H1 (cell line): ENCODE results near the gene USP43. TPM values are rescaled to one million over a fixed set of nuclear protein-coding genes. Genes with fewer than 3 reads are reported as not detected.

Experiments used
- CTCF ChIA-PET: fragments of 300-600 bp; sonication (Branson Sonifier 250); formaldehyde crosslinking; loops from one replicate; lab custom pipeline; 2021; ENCODE audit not compliant: partially characterized antibody; lab: Charles Lee
- POLR2A ChIA-PET: fragments of 300-600 bp; sonication (Branson Sonifier 250); formaldehyde crosslinking; loops from one replicate; lab custom pipeline; 2021; ENCODE audit warnings: inconsistent platforms; ENCODE audit not compliant: partially characterized antibody; lab: Charles Lee
- DNase-seq, 2 experiments: peaks; one replicate each; pipeline versions ENCODE4 v3.0.0 to v3.0.0-alpha.2; 2010 to 2022; ENCODE audit warnings: low spot score in 2 of 2, low read depth in 1 of 2, mixed read lengths in 1 of 2
- FAIRE-seq: peaks from 2 replicates; lab custom pipeline; 2011; peaks lifted over from hg19 to GRCh38; lab: Jason Lieb, UNC
- H2AFZ ChIP-seq: 2 replicates; pipeline ENCODE4 v1.8.1; 2012; ENCODE audit warnings: low read length, inconsistent platforms
- H2AK5ac ChIP-seq: 2 replicates; pipeline ENCODE4 v1.6.1; 2013; ENCODE audit warnings: low read depth, low read length
- H2BK120ac ChIP-seq: replicated peaks from 2 replicates; pipeline ENCODE3; 2013; ENCODE audit warnings: low read depth, low read length, inconsistent platforms
- H2BK12ac ChIP-seq: 2 replicates; pipeline ENCODE4 v1.6.1; 2013; ENCODE audit warnings: low read depth, low read length
- H2BK15ac ChIP-seq: 2 replicates; pipeline ENCODE4 v1.6.1; 2013; ENCODE audit warnings: low read length
- H2BK20ac ChIP-seq: 2 replicates; pipeline ENCODE4 v1.6.1; 2013; ENCODE audit warnings: low read length
- H2BK5ac ChIP-seq: 2 replicates; pipeline ENCODE4 v1.6.1; 2013; ENCODE audit warnings: low read depth, low read length
- H3K14ac ChIP-seq: 2 replicates; pipeline ENCODE4 v1.6.1; 2013; ENCODE audit warnings: inconsistent platforms; ENCODE audit not compliant: insufficient read length
- H3K18ac ChIP-seq: 2 replicates; pipeline ENCODE4 v1.6.1; 2013; ENCODE audit warnings: low read length; ENCODE audit errors: extremely low read depth
- H3K23ac ChIP-seq: 2 replicates; pipeline ENCODE4 v1.6.1; 2013; ENCODE audit warnings: inconsistent platforms; ENCODE audit not compliant: insufficient read length
- H3K23me2 ChIP-seq: 2 replicates; pipeline ENCODE4 v1.6.1; 2013; ENCODE audit warnings: low read depth, low read length
- H3K27ac ChIP-seq: 2 replicates; pipeline ENCODE4 v1.6.1; 2011; ENCODE audit warnings: low read depth, low read length, inconsistent platforms
- H3K27me3 ChIP-seq, 4 experiments: replicated peaks in 1 of 4; 1 replicate in 1 of 4; 2 replicates in 3 of 4; pipeline versions ENCODE4 v1.6.1 to v1.8.1; 2011 to 2013; ENCODE audit warnings: low read length in 3 of 4, mild to moderate bottlenecking in 3 of 4, inconsistent platforms in 2 of 4, mixed read lengths in 2 of 4, moderate library complexity in 1 of 4; ENCODE audit not compliant: control insufficient read depth in 3 of 4, insufficient read depth in 3 of 4; ENCODE audit errors: extremely low read depth in 1 of 4
- H3K36me3 ChIP-seq, 4 experiments: 2 replicates each; pipeline versions ENCODE4 v1.6.1 to v1.8.1; 2011 to 2013; ENCODE audit warnings: mild to moderate bottlenecking in 4 of 4, low read length in 3 of 4, moderate library complexity in 2 of 4, control low read depth in 1 of 4, inconsistent platforms in 1 of 4; ENCODE audit not compliant: insufficient read depth in 4 of 4, control insufficient read depth in 2 of 4
- H3K4ac ChIP-seq: replicated peaks from 2 replicates; pipeline ENCODE3; 2013; ENCODE audit warnings: low read length, low read depth, mixed read lengths, inconsistent platforms; ENCODE audit not compliant: insufficient read length
- H3K4me1 ChIP-seq, 4 experiments: replicated peaks in 1 of 4; 1 replicate in 1 of 4; 2 replicates in 3 of 4; pipeline versions ENCODE4 v1.6.1 to v1.8.1; 2011 to 2013; ENCODE audit warnings: low read length in 3 of 4, inconsistent platforms in 2 of 4, mixed read lengths in 1 of 4; ENCODE audit not compliant: insufficient read depth in 4 of 4, control insufficient read depth in 3 of 4
- H3K4me2 ChIP-seq, 2 experiments: 2 replicates each; pipeline versions ENCODE4 v1.6.1 to v1.8.1; 2011 to 2013; ENCODE audit warnings: low read depth in 2 of 2, low read length in 2 of 2, control low read depth in 1 of 2, inconsistent platforms in 1 of 2, mild to moderate bottlenecking in 1 of 2; ENCODE audit not compliant: insufficient read depth in 1 of 2
- H3K4me3 ChIP-seq, 4 experiments: fragments of 200-600, 300-600 bp in 1 of 4; sonication (generic), shearing (Covaris generic), sonication (Bioruptor Twin) in 1 of 4; 2 replicates each; pipeline versions ENCODE4 v1.5.1 to v1.8.1; 2011 to 2016; ENCODE audit warnings: low read length in 4 of 4, low read depth in 3 of 4, control low read depth in 2 of 4, inconsistent platforms in 2 of 4, mild to moderate bottlenecking in 2 of 4, mixed read lengths in 1 of 4, moderate library complexity in 1 of 4; ENCODE audit not compliant: insufficient read depth in 2 of 4; ENCODE audit errors: extremely low read depth in 1 of 4
- H3K56ac ChIP-seq: replicated peaks from 2 replicates; pipeline ENCODE3; 2013; ENCODE audit warnings: low read depth, mild to moderate bottlenecking, mixed read lengths, low read length, inconsistent platforms; ENCODE audit not compliant: insufficient read length
- H3K79me1 ChIP-seq: 2 replicates; pipeline ENCODE4 v1.6.1; 2013; ENCODE audit warnings: low read depth, low read length, control low read depth
- H3K79me2 ChIP-seq, 2 experiments: 2 replicates each; pipeline versions ENCODE4 v1.6.1 to v1.8.1; 2012 to 2013; ENCODE audit warnings: low read length in 2 of 2, mild to moderate bottlenecking in 2 of 2, inconsistent platforms in 1 of 2; ENCODE audit not compliant: insufficient read depth in 2 of 2, control insufficient read depth in 1 of 2
- H3K9ac ChIP-seq, 4 experiments: replicated peaks in 1 of 4; 1 replicate in 1 of 4; 2 replicates in 3 of 4; pipeline versions ENCODE4 v1.6.1 to v1.8.1; 2011 to 2013; ENCODE audit warnings: low read depth in 3 of 4, low read length in 3 of 4, control low read depth in 2 of 4, mild to moderate bottlenecking in 2 of 4, moderate library complexity in 2 of 4, inconsistent platforms in 1 of 4; ENCODE audit errors: extremely low read depth in 1 of 4
- H3K9me3 ChIP-seq, 2 experiments: 2 replicates each; pipeline versions ENCODE4 v1.6.1 to v1.8.1; 2012 to 2013; ENCODE audit warnings: mild to moderate bottlenecking in 2 of 2, moderate library complexity in 2 of 2, control low read depth in 1 of 2, inconsistent platforms in 1 of 2, low read depth in 1 of 2, low read length in 1 of 2, mixed read lengths in 1 of 2; ENCODE audit not compliant: insufficient read depth in 2 of 2
- H4K20me1 ChIP-seq, 2 experiments: replicated peaks in 1 of 2; 2 replicates each; pipeline versions ENCODE3 to v1.8.1; 2011 to 2013; ENCODE audit warnings: inconsistent platforms in 2 of 2, low read length in 2 of 2, mild to moderate bottlenecking in 1 of 2; ENCODE audit not compliant: insufficient read depth in 2 of 2, control insufficient read depth in 1 of 2
- H4K5ac ChIP-seq: 2 replicates; pipeline ENCODE4 v1.6.1; 2013; ENCODE audit warnings: low read length, low read depth, mixed read lengths, inconsistent platforms; ENCODE audit not compliant: insufficient read length
- H4K8ac ChIP-seq: 2 replicates; pipeline ENCODE4 v1.8.0; 2013; ENCODE audit warnings: mild to moderate bottlenecking, moderate library complexity, low read length, inconsistent platforms; ENCODE audit not compliant: insufficient read depth; ENCODE audit errors: extremely low read depth
- H4K91ac ChIP-seq: replicated peaks from 2 replicates; pipeline ENCODE3; 2013; ENCODE audit warnings: low read length, mixed read lengths, inconsistent platforms; ENCODE audit not compliant: insufficient read length
- WGBS, 2 experiments: shearing (Covaris generic) in 1 of 2; methylation state at CpG; one replicate each; pipeline versions ENCODE4 v1.1.6 to v1.1.7; 2013 to 2015; ENCODE audit warnings: low lambda C conversion rate in 2 of 2, mixed read lengths in 2 of 2, inconsistent platforms in 1 of 2, low coverage in 1 of 2, missing lambda C conversion rate in 1 of 2; ENCODE audit not compliant: insufficient replicate concordance in 2 of 2, insufficient coverage in 1 of 2, insufficient read length in 1 of 2; ENCODE audit errors: extremely low coverage in 1 of 2, missing lambda C conversion rate in 1 of 2; 5-methylcytosine and 5-hydroxymethylcytosine counted together
- long read RNA-seq, 2 experiments: library from RNA in 1 of 2; library from capped mRNA in 1 of 2; stranded (forward); transcript quantifications; one replicate each; pipeline ENCODE4 v2.0.0, GENCODE V29; 2021; ENCODE audit warnings: inconsistent platforms in 1 of 2
- polyA minus RNA-seq, 3 experiments: library from RNA; depleted of rRNA, polyadenylated mRNA; stranded (reverse); fragments of >200 nt; gene quantifications; 1 replicate in 2 of 3; 2 replicates in 1 of 3; pipeline ENCODE4 v1.2.3, GENCODE V29; 2011
- polyA plus RNA-seq, 7 experiments: library from polyadenylated mRNA; depleted of rRNA in 3 of 7; stranded (reverse) in 5 of 7; unstranded in 2 of 7; fragments of >200 nt in 5 of 7; fragments of 200-250 nt in 2 of 7; gene quantifications; 1 replicate in 5 of 7; 2 replicates in 1 of 7; 4 replicates in 1 of 7; pipeline versions ENCODE4 v1.2.1 to v1.2.3, GENCODE V29; 2011 to 2013; ENCODE audit warnings: missing spikeins in 2 of 7, mixed read lengths in 2 of 7
- total RNA-seq: library from RNA; stranded (reverse); fragmentation: NEBNext Ultra II Directional; extraction: Animal tissue kit (Norgen Biotek cat#: 25700); gene quantifications from 2 replicates; pipeline ENCODE4 v1.2.1, GENCODE V29; 2021
- TF ChIP-seq, protein P1 (sequence below): IDR thresholded peaks from 2 replicates; pipeline ENCODE4 v1.6.1; 2012; ENCODE audit warnings: inconsistent platforms

The USP43 gene, protein sequence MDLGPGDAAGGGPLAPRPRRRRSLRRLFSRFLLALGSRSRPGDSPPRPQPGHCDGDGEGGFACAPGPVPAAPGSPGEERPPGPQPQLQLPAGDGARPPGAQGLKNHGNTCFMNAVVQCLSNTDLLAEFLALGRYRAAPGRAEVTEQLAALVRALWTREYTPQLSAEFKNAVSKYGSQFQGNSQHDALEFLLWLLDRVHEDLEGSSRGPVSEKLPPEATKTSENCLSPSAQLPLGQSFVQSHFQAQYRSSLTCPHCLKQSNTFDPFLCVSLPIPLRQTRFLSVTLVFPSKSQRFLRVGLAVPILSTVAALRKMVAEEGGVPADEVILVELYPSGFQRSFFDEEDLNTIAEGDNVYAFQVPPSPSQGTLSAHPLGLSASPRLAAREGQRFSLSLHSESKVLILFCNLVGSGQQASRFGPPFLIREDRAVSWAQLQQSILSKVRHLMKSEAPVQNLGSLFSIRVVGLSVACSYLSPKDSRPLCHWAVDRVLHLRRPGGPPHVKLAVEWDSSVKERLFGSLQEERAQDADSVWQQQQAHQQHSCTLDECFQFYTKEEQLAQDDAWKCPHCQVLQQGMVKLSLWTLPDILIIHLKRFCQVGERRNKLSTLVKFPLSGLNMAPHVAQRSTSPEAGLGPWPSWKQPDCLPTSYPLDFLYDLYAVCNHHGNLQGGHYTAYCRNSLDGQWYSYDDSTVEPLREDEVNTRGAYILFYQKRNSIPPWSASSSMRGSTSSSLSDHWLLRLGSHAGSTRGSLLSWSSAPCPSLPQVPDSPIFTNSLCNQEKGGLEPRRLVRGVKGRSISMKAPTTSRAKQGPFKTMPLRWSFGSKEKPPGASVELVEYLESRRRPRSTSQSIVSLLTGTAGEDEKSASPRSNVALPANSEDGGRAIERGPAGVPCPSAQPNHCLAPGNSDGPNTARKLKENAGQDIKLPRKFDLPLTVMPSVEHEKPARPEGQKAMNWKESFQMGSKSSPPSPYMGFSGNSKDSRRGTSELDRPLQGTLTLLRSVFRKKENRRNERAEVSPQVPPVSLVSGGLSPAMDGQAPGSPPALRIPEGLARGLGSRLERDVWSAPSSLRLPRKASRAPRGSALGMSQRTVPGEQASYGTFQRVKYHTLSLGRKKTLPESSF
- total RNA-seq (6.9 and 7.2 TPM in 2 replicates), polyA plus RNA-seq (2011; rRNA removed) (3.0 and 5.6 TPM in 2 replicates), polyA minus RNA-seq (2011; rRNA and poly(A)+ RNA removed) (9.1 and 10.0 TPM in 2 replicates)
- 5.5 TPM for polyA plus RNA-seq (2011; cell fraction: cytosol; rRNA removed)
- polyA plus RNA-seq (2011; cell fraction: nucleus; rRNA removed): 13.1 TPM
- 3.7 to 5.8 TPM (median 5.2 TPM) in 4 replicates for polyA plus RNA-seq (2012, experiment 1 of 2)
- 2.9 TPM for polyA plus RNA-seq (2012, experiment 2 of 2)
- polyA plus RNA-seq (2013, experiment 1 of 2): 3.4 TPM
- 3.1 TPM for polyA plus RNA-seq (2013, experiment 2 of 2)
- polyA minus RNA-seq (2011; cell fraction: cytosol; rRNA and poly(A)+ RNA removed): 5.4 TPM
- 7.8 TPM for polyA minus RNA-seq (2011; cell fraction: nucleus; rRNA and poly(A)+ RNA removed)
- long read RNA-seq, experiment 1, partial matches to known transcripts: 3 of 3 reads
- long read RNA-seq, experiment 1, other reads (novel, unspliced or antisense): 0 of 3 reads
- long read RNA-seq, experiment 2, partial matches to known transcripts: 0 of 2 reads
- long read RNA-seq, experiment 2, other reads (novel, unspliced or antisense): 2 of 2 reads

- H3K27me3 ChIP-seq: peaks cover 0 to 12% (median 8%) of the 10 kb centered on the region in 4 experiments; a peak in 6 of 7 replicates
- H4K5ac ChIP-seq: peak within 1 kb of the TSS; percentile 90
- peak within 1 kb of the TSS; percentile 65 to 78 (median 72) for H3K4me3 ChIP-seq
- peaks cover 1 to 18% (median 6%) of the 10 kb centered on the region in 4 experiments; a peak in 5 of 7 replicates for H3K4me1 ChIP-seq
- no peak within 1 kb of the TSS for H3K14ac ChIP-seq
- peak within 1 kb of the TSS; percentile 37; the same call in 1 of the 2 replicates for H2AFZ ChIP-seq
- peak within 1 kb of the TSS; percentile 87; the same call in 1 of the 2 replicates for H4K8ac ChIP-seq
- peaks cover 2 to 6% of the 10 kb centered on the region in 2 experiments for H4K20me1 ChIP-seq
- no peak within 1 kb of the TSS for H2BK20ac ChIP-seq
- 0 out of 2 replicates have a peak within 1 kb of the TSS, but pooled peaks have one; percentile 39 for H2AK5ac ChIP-seq
- peak within 1 kb of the TSS; percentile 86 for H2BK12ac ChIP-seq
- peak in 1 of 2 experiments; percentile 83 for DNase-seq
- peak within 1 kb of the TSS; percentile 81 for H3K27ac ChIP-seq
- H3K36me3 ChIP-seq: no peaks in the 10 kb centered on the region
- H4K91ac ChIP-seq: peak within 1 kb of the TSS; percentile 89
- H3K18ac ChIP-seq: peak within 1 kb of the TSS; percentile 80
- peaks cover 4 to 24% of the 10 kb centered on the region in 2 experiments; a peak in 3 of 4 replicates for H3K79me2 ChIP-seq
- peaks cover 16% of the 10 kb centered on the region for H3K23me2 ChIP-seq
- no peaks in the 10 kb centered on the region for H3K9me3 ChIP-seq
- peak within 1 kb of the TSS; percentile 89 for H2BK5ac ChIP-seq
- H3K9ac ChIP-seq: peak within 1 kb of the TSS; percentile 77 to 94 (median 81)
- no peaks in the 10 kb centered on the region; the same call in 1 of the 2 replicates for H3K79me1 ChIP-seq
- peak within 1 kb of the TSS; percentile 85 to 100 for H3K4me2 ChIP-seq
- no peak within 1 kb of the TSS for H3K23ac ChIP-seq
- POLR2A ChIA-PET: interaction anchor here (0.7 to 1.9 kb wide), 14 partner anchors 8 to 255 kb away, joined by 3 to 6 read pairs (median 4); partner anchors contain the start of genes CFAP52 and STX8
- H3K56ac ChIP-seq: peak within 1 kb of the TSS; percentile 50
- no peak within 1 kb of the TSS for H2BK120ac ChIP-seq
- FAIRE-seq: no peak
- 3% methylated on average over 30 of the region's 72 CpGs; no CpG with 5 or more reads in 1 of the 2 experiments for WGBS, 2 experiments
- peak within 1 kb of the TSS; percentile 82 for H2BK15ac ChIP-seq
- H3K4ac ChIP-seq: peak within 1 kb of the TSS; percentile 83
- CTCF ChIA-PET: interaction anchor here (0.7 to 2.9 kb wide), 5 partner anchors 23 to 67 kb away, joined by 3 to 17 read pairs (median 5); partner anchors contain the start of gene CFAP52
- TF ChIP-seq, protein P1, sequence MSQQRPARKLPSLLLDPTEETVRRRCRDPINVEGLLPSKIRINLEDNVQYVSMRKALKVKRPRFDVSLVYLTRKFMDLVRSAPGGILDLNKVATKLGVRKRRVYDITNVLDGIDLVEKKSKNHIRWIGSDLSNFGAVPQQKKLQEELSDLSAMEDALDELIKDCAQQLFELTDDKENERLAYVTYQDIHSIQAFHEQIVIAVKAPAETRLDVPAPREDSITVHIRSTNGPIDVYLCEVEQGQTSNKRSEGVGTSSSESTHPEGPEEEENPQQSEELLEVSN: 0 out of 2 replicates have a peak, but pooled peaks have one; percentile 37
Measured at GRCh38 chr17:9644910-9645751, at the start of gene USP43. TSS of gene USP43 (plus strand) at chr17:9645517. CDS start at chr17:9645633, 116 bp downstream.
